Left lung (tissue), 10 donors: ENCODE measurements around the gene BCKDK. TPM values are rescaled to one million over a fixed set of nuclear protein-coding genes. Genes with fewer than 3 reads are reported as not detected.

ENCODE experiments used
- ATAC-seq: fragments of 200-7000 bp; cut with Tn5 transposase; one replicate; pipeline ENCODE4 v1.9.1; 2020; ENCODE audit warnings: moderate library complexity
- DNase-seq, 4 donors: peaks; one replicate each; pipeline ENCODE4 v3.0.0-alpha.2; 2013 to 2020
- H3K27ac ChIP-seq, 2 donors: fragments of 200-600 bp; sonication (generic) in 1 of 2; one replicate each; pipeline versions ENCODE4 v1.5.0 to v1.8.0; 2020 to 2021
- H3K27me3 ChIP-seq, 2 donors: fragments of 200-600 bp; sonication (generic) in 1 of 2; one replicate each; pipeline versions ENCODE4 v1.5.0 to v1.8.0; 2020 to 2021
- H3K36me3 ChIP-seq, 2 donors: fragments of 200-600 bp; sonication (generic) in 1 of 2; one replicate each; pipeline versions ENCODE4 v1.5.0 to v1.8.0; 2020 to 2021
- H3K4me1 ChIP-seq, 2 donors: fragments of 200-600 bp; one replicate each; pipeline ENCODE4 v1.8.0; 2021
- H3K4me3 ChIP-seq, 2 donors: fragments of 200-600 bp; sonication (generic) in 1 of 2; one replicate each; pipeline versions ENCODE4 v1.5.0 to v1.8.0; 2020 to 2021; ENCODE audit warnings: mild to moderate bottlenecking in 1 of 2
- H3K9me3 ChIP-seq, 2 donors: fragments of 200-600 bp; sonication (generic) in 1 of 2; one replicate each; pipeline versions ENCODE4 v1.5.0 to v1.8.0; 2020 to 2021
- intact Hi-C, 2 donors: fragments of 100-400 bp; cut with DNase I; formaldehyde crosslinking; loops; one replicate each; pipeline versions ENCODE4 v1.11.2 to v1.14.2; 2022
- polyA plus RNA-seq, 6 donors: library from polyadenylated mRNA; unstranded; fragments of 120-200 nt; gene quantifications; one replicate each; pipeline ENCODE4 v1.2.1, GENCODE V29; 2013; ENCODE audit not compliant: insufficient read length in 6 of 6
- total RNA-seq, 2 donors: library from RNA; stranded (reverse); fragmentation: NEBNext Ultra II Directional; extraction: Animal tissue kit (Norgen Biotek cat#: 25700); gene quantifications; one replicate each; pipeline ENCODE4 v1.2.1, GENCODE V29; 2021
- TF ChIP-seq, protein P1 (sequence below), 2 donors: fragments of 200-600 bp; sonication (generic) in 1 of 2; IDR thresholded peaks; one replicate each; pipeline versions ENCODE4 v1.5.0 to v1.8.0; 2021; ENCODE audit warnings: antibody characterized with exemption in 2 of 2
- donor health status: DM: no; HTN: yes; CAD: no.
- donor health status: DM: no; HTN: no; CAD: no.

The BCKDK gene
- total and polyA plus RNA-seq, 8 donors, result 32.8 to 43.8 (median 38.9) TPM

DNA sequence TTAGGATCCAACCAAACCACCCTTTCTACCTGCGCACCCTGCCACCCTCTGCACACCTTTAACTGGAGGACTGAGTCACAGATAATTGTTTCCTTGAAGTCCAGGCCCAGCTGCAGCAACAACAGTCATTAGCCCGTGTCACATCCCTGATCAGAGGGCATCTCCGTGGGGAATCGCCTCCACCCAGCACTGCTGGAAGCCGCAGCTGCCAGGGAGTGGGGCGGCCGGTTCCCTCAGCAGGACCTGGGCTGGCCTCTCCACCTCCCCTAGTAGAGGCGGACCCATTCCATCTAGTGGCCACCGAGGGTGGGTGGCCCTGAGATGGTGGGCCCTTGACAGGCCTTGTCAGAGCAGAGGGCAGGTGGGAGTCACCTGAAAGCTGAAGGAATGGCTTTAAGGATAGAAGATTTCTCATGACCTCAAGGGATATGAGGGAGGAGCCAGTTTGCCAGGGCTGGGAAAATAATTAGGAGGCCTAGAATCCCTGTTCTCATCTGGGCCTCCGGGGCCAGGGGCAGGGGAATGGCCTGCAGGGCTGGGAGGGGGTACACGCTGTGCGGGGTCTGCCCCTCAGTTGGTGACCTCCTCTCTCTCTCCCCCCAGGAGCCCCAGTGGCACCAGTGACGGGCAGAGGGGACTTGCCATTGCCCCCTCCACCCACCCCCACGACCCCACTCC, 25.7 kb upstream of the BCKDK start:
- TF ChIP-seq, protein P1, sequence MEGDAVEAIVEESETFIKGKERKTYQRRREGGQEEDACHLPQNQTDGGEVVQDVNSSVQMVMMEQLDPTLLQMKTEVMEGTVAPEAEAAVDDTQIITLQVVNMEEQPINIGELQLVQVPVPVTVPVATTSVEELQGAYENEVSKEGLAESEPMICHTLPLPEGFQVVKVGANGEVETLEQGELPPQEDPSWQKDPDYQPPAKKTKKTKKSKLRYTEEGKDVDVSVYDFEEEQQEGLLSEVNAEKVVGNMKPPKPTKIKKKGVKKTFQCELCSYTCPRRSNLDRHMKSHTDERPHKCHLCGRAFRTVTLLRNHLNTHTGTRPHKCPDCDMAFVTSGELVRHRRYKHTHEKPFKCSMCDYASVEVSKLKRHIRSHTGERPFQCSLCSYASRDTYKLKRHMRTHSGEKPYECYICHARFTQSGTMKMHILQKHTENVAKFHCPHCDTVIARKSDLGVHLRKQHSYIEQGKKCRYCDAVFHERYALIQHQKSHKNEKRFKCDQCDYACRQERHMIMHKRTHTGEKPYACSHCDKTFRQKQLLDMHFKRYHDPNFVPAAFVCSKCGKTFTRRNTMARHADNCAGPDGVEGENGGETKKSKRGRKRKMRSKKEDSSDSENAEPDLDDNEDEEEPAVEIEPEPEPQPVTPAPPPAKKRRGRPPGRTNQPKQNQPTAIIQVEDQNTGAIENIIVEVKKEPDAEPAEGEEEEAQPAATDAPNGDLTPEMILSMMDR (IDR thresholded peaks at IDR 0.05), result no peak
- Histone ChIP-seq H3K36me3 (peaks cover 0 to 99% of the 10 kb centered on the region in 2 donors), H3K4me1 (peaks cover 0 to 28% of the 10 kb centered on the region in 2 donors), H3K27me3 (no peaks in the 10 kb centered on the region), H3K27ac (no peak overlapping the region), H3K9me3 (no peaks in the 10 kb centered on the region), H3K4me3 (no peak overlapping the region)
- DNase-seq (no peak), ATAC-seq (no peak)
- intact Hi-C loops, result no loop called here

DNA sequence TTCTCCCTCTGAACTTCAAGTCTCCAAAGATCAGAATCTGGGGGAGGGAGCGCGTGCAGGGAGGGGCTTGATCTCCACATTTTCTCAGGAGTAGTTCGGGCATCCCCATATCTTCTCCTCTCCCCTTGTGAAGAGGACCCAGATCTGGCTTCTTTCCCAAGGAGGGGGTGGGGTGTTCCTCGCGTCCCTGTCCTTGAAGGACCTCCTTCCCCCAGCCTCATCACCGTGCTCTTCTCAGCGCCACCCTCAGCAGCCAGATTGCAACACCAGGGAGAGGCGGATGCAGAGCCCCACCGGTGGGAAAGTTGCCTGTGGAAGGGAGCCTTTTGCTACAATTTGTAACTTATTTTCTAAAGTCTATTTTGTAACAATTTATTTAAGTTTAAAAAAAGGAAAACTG, 25.1 kb upstream of the BCKDK start:
- H3K27me3 ChIP-seq, result no peaks in the 10 kb centered on the region
- peaks cover 0 to 98% of the 10 kb centered on the region in 2 donors for H3K36me3 ChIP-seq
- peaks cover 0 to 28% of the 10 kb centered on the region in 2 donors for H3K4me1 ChIP-seq
- DNase-seq (no peak), ATAC-seq (no peak)
- no peaks in the 10 kb centered on the region for H3K9me3 ChIP-seq
- intact Hi-C loops, result no loop called here
- TF ChIP-seq, protein P1 (IDR thresholded peaks at IDR 0.05), result no peak
- no peak overlapping the region for H3K4me3 ChIP-seq
- no peak overlapping the region for H3K27ac ChIP-seq

DNA sequence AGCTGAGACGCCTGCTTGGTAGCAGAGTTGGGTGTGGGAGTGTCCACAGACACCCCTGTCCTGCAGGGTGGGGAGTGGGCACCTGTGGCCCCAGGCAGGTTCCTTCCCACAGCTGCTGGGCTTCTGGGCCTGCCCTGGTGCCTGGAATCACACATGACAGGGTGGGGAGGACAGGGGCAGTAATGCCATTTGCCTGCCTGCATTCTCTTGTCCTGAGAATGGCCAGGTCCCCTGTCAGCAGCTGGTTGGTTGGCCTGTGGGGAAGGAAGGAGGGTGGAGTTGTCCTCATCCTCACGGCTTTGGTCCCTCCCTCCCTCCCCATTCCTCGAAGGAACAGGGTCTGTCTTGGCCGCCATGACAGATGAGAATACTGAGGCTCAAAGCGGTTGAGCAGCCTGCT, 24.6 kb upstream of the BCKDK start:
- H3K27ac ChIP-seq, result no peak overlapping the region
- peaks cover 0 to 98% of the 10 kb centered on the region in 2 donors for H3K36me3 ChIP-seq
- H3K4me1 ChIP-seq, result peaks cover 0 to 28% of the 10 kb centered on the region in 2 donors
- no peaks in the 10 kb centered on the region for H3K9me3 ChIP-seq
- TF ChIP-seq, protein P1 (IDR thresholded peaks at IDR 0.05), result no peak
- intact Hi-C loops, result no loop called here
- no peak overlapping the region for H3K4me3 ChIP-seq
- no peaks in the 10 kb centered on the region for H3K27me3 ChIP-seq
- ATAC-seq (no peak), DNase-seq (no peak)

DNA sequence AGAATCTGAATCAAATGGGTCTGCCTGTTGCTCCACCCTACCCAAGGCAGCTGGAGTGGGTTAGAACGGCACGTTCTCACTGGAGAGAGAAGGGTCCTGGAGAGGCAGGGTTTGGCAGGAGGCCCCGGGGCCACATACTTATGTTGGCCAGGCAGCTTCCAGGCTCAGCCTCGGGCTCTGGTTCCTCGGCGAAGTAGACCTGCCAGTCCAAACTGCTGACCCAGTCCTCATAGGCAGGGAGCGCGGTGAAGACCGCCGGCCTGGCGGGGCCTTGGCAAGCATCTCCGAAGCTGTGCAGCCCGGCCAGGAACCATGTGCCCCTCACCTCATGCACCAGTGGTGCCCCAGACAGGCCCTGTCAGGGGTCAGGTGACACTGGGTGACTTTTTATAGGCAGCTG, 24.2 kb upstream of the BCKDK start:
- Histone ChIP-seq H3K27ac (no peak overlapping the region), H3K36me3 (peaks cover 0 to 98% of the 10 kb centered on the region in 2 donors), H3K4me3 (no peak overlapping the region), H3K4me1 (peaks cover 0 to 27% of the 10 kb centered on the region in 2 donors), H3K27me3 (no peaks in the 10 kb centered on the region), H3K9me3 (no peaks in the 10 kb centered on the region)
- no peak for DNase-seq
- TF ChIP-seq, protein P1 (IDR thresholded peaks at IDR 0.05), result no peak
- intact Hi-C loops, result no loop called here
- ATAC-seq, result peak; percentile 56

DNA sequence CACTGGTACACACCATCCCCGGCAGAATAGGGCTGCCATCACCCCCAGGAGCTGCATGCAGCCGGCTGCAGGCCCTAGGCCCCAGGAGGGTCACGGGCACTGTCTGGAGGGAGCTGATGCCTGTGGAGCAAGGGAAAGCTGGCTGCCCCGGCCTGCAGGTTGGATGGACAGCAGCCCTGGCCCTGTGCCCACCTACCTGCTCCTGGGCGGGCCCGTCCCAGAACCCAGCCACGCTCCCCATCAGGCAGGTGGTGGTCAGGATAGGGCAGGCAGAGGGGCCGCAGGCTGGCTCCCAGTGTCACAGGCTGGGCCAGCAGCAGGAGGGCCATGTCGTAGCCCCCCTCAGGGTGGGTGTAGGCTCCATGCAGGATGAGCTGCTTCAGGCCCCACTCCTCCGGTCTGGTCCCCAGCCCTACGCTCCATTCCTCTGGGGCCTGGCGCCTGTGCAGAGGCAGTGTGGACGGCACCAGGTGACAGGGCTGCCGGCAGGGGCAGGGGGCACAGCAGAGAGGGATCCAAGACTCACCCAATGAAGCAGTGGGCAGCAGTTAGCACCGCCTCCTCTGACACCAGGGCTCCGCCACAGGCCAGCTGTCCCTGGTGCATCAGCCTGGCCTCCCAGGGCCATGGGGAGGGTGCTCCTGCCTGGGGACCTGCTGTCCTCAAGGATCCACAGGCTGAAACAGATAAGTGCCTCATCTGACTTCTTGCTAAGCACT, 23.4 kb upstream of the BCKDK start:
- no peak for ATAC-seq
- no peak overlapping the region for H3K27ac ChIP-seq
- H3K4me1 ChIP-seq, result peaks cover 0 to 20% of the 10 kb centered on the region in 2 donors
- intact Hi-C loops, result no loop called here
- H3K9me3 ChIP-seq, result no peaks in the 10 kb centered on the region
- H3K27me3 ChIP-seq, result no peaks in the 10 kb centered on the region
- no peak overlapping the region for H3K4me3 ChIP-seq
- TF ChIP-seq, protein P1 (IDR thresholded peaks at IDR 0.05), result no peak
- DNase-seq, result no peak
- H3K36me3 ChIP-seq, result peaks cover 0 to 96% of the 10 kb centered on the region in 2 donors
